ENCODE data around the gene RDH8.

DNA sequence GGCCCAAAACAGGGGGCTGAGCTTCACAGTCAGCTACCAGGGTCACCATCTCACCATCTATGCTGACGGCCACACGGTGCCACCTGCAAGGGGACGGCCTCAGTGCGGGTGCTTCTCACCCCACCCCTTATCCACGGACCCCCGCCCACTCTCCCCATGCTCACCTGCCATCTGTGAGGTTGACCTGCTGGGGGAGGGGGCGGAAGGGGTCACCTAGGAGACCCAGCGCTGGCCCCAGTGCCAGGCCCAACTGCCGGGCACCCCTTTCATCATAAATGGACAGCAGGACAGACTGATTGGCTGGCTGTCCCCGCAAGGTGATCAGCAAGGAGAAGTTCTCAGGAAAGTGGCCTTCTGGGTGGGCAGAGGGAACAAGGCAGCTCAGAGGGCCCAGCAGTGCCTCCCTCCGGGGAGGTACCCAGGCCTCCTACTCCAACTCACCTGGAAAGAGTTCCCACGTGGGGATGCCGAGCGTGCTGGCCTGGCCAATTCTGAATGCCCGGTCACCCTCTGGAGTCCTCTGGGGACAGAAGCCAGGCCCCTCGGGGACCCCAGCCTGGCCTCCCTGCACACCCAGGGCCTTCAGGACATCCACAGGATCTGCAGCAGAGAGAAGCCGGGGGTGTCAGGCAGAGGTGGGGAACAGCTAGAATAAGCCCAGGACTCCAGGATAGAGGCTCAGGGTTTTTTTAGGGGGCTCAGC, 7.5 kb upstream of the RDH8 start:
- TF ChIP-seq RFX5 (IDR thresholded peaks at IDR 0.05; ENCODE audit: low read depth, low read length) = no peak
- TF ChIP-seq, protein P1, sequence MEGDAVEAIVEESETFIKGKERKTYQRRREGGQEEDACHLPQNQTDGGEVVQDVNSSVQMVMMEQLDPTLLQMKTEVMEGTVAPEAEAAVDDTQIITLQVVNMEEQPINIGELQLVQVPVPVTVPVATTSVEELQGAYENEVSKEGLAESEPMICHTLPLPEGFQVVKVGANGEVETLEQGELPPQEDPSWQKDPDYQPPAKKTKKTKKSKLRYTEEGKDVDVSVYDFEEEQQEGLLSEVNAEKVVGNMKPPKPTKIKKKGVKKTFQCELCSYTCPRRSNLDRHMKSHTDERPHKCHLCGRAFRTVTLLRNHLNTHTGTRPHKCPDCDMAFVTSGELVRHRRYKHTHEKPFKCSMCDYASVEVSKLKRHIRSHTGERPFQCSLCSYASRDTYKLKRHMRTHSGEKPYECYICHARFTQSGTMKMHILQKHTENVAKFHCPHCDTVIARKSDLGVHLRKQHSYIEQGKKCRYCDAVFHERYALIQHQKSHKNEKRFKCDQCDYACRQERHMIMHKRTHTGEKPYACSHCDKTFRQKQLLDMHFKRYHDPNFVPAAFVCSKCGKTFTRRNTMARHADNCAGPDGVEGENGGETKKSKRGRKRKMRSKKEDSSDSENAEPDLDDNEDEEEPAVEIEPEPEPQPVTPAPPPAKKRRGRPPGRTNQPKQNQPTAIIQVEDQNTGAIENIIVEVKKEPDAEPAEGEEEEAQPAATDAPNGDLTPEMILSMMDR (conservative IDR thresholded peaks at IDR 0.05; ENCODE audit: low read depth, low read length) = no peak
